HEK293 (cell line): ENCODE results near the gene ASIC3.

ENCODE experiments used
- BCL6B ChIP-seq: fragments of 450-650 bp; formaldehyde crosslinking; IDR thresholded peaks from 2 replicates; pipeline ENCODE4 v1.5.1; 2017; ENCODE audit warnings: missing biosample characterization, missing genetic modification characterization
- REST ChIP-seq: fragments of 450-650 bp; formaldehyde crosslinking; IDR thresholded peaks from 2 replicates; pipeline ENCODE4 v1.5.1; 2016; ENCODE audit warnings: missing biosample characterization, missing genetic modification characterization
- TRIM28 ChIP-seq: IDR thresholded peaks from 2 replicates; pipeline ENCODE4 v1.6.1; 2011; ENCODE audit warnings: low read length, control low read depth, borderline replicate concordance
- ZNF362 ChIP-seq: fragments of 450-650 bp; formaldehyde crosslinking; IDR thresholded peaks from 2 replicates; pipeline ENCODE4 v1.5.1; 2016; ENCODE audit warnings: missing biosample characterization, missing genetic modification characterization

GRCh38 chr7:151031011-151031410 is 17.3 kb upstream of the ASIC3 start:
- TF ChIP-seq ZNF362 (tag by site-specific recombination), result no peak
- TF ChIP-seq BCL6B (tag by site-specific recombination), result no peak
- no peak for TF ChIP-seq REST (tag by site-specific recombination)
- no peak for TF ChIP-seq TRIM28
